Right cardiac atrium (tissue), 5 donors: ENCODE results near the gene RCAN2. TPM values are rescaled to one million over a fixed set of nuclear protein-coding genes. Genes with fewer than 3 reads are reported as not detected.
"Not testable (repeated sequence)": the region's sequence is repeated elsewhere in the genome, so short reads cannot be mapped to it uniquely, and the experiment has no call there.

ENCODE experiments used
- ATAC-seq, 2 donors: fragments of 200-7000 bp; cut with Tn5 transposase; one replicate each; pipeline versions ENCODE4 v1.8.0 to v1.9.1; 2020; ENCODE audit warnings: moderate library complexity in 2 of 2, mild to moderate bottlenecking in 1 of 2
- DNase-seq, 3 donors: peaks; one replicate each; pipeline ENCODE4 v3.0.0-alpha.2; 2020
- H3K27ac ChIP-seq: one replicate; pipeline ENCODE4 v1.5.1; 2013; ENCODE audit warnings: mild to moderate bottlenecking, low read length, control low read depth, moderate library complexity
- H3K27me3 ChIP-seq: one replicate; pipeline ENCODE4 v1.6.1; 2013; ENCODE audit not compliant: control insufficient read depth, insufficient read depth
- H3K4me1 ChIP-seq: one replicate; pipeline ENCODE4 v1.6.1; 2013; ENCODE audit warnings: low read length; ENCODE audit not compliant: control insufficient read depth, insufficient read depth
- H3K4me3 ChIP-seq: one replicate; pipeline ENCODE4 v1.5.1; 2013; ENCODE audit warnings: low read length, control low read depth
- H3K9me3 ChIP-seq: one replicate; pipeline ENCODE4 v1.6.1; 2013; ENCODE audit warnings: low read length; ENCODE audit not compliant: control insufficient read depth
- WGBS: extraction: QIAGEN DNeasy Blood & Tissue Kit; methylation state at CpG from one replicate; pipeline ENCODE4 v1.1.7; 2013; 5-methylcytosine and 5-hydroxymethylcytosine counted together
- intact Hi-C, 4 donors: fragments of 100-400 bp; cut with DNase I; formaldehyde crosslinking; loops; one replicate each; pipeline versions ENCODE4 v1.11.0 to v1.14.0; 2022 to 2023
- polyA plus RNA-seq: library from polyadenylated mRNA; stranded (reverse); fragments of 200-250 nt; gene quantifications from one replicate; pipeline ENCODE4 v1.2.3, GENCODE V29; 2013
- total RNA-seq, 4 donors: library from RNA; stranded (reverse); fragmentation: NEBNext Ultra II Directional; extraction: Animal tissue kit (Norgen Biotek cat#: 25700); gene quantifications; one replicate each; pipeline ENCODE4 v1.2.1, GENCODE V29; 2021
- donor health status: healthy with polysubstance abuse.
- donor health status: DM: no; HTN: yes; CAD: no.
- donor health status: DM: no; HTN: no; CAD: no.
- donor health status: DM: no; HTN: yes; CAD: no; lungs with severe emphysema.
- donor health status: DM: yes; HTN: yes; CAD: no.

Gene RCAN2
- total and polyA plus RNA-seq, 5 donors = 82.9 to 184 (median 127) TPM

- no peaks in the 10 kb centered on the region for H3K9me3 ChIP-seq
- H3K27ac ChIP-seq = no peak overlapping the region
- no peak overlapping the region for H3K4me3 ChIP-seq
- intact Hi-C loops = loop anchor here in 3 of 4 donors (5.0 kb wide), 3 partner anchors 175 to 315 kb away; no protein-coding TSS in a partner anchor
- H3K4me1 ChIP-seq = peaks cover 7% of the 10 kb centered on the region
- DNase-seq (no peak), ATAC-seq (no peak)
- no peaks in the 10 kb centered on the region for H3K27me3 ChIP-seq
- WGBS = 66% methylated on average over 3 of the region's 3 CpGs
These were observed 84.0 kb downstream of the RCAN2 start for GRCh38 chr6:46407246-46407645.

DNA sequence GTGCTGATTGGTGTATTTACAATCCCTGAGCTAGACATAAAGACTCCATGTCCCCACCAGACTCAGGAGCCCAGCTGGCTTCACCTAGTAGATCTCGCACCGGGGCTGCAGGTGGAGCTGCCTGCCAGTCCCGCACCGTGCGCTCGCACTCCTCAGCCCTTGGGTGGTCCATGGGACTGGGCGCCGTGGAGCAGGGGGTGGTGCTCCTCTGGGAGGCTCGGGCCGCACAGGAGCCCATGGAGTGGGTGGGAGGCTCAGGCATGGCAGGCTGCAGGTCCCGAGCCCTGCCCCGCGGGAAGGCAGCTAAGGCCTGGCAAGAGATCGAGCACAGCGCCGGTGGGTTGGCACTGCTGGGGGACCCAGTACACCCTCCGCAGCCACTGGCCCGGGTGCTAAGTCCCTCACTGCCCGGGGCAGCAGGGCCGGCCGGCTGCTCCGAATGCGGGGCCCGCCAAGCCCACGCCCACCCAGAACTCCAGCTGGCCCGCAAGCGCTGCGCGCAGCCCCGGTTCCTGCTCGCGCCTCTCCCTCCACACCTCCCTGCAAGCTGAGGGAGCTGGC is 85.5 kb downstream of the RCAN2 start:
- 96% methylated on average over 25 of the region's 32 CpGs for WGBS
- not testable (repeated sequence) for H3K4me1 ChIP-seq, ATAC-seq, H3K27me3 ChIP-seq, H3K9me3 ChIP-seq, H3K4me3 ChIP-seq, H3K27ac ChIP-seq
- intact Hi-C loops = loop anchor here in 3 of 4 donors (5.0 kb wide), 3 partner anchors 173 to 313 kb away; no protein-coding TSS in a partner anchor
- peak in 1 of 3 donors; percentile 46 for DNase-seq

DNA sequence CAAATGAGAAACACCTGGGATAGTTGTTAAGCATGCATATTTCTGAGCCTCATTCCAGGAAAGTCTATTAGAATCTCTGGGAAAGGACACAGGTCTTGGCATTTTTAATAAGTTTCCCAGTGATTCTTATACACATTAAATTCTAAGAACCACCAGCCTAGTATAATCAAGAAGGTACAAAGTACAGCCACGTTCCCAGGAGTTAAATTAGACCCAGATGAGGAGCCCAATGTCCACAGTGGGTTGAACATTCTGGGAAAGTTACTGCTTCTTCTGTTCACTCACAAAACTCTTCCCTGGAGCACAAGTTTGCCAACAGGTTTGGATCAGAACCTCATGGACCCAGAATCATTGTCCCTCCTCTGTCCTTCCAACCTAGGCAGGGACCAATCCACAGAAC is 90.4 kb downstream of the RCAN2 start:
- Histone ChIP-seq H3K9me3 (no peaks in the 10 kb centered on the region), H3K27ac (no peak overlapping the region), H3K27me3 (no peaks in the 10 kb centered on the region), H3K4me3 (no peak overlapping the region), H3K4me1 (no peaks in the 10 kb centered on the region)
- ATAC-seq = no peak
- intact Hi-C loops = no loop called here
- no peak for DNase-seq
- WGBS = 86% methylated on average over 1 of the region's 1 CpG

GRCh38 chr6:46395530-46395929 is 95.7 kb downstream of the RCAN2 start:
- no peaks in the 10 kb centered on the region for H3K9me3 ChIP-seq
- intact Hi-C loops = no loop called here
- no peaks in the 10 kb centered on the region for H3K27me3 ChIP-seq
- no peak overlapping the region for H3K27ac ChIP-seq
- ATAC-seq (no peak), DNase-seq (no peak)
- no peak overlapping the region for H3K4me3 ChIP-seq
- no peaks in the 10 kb centered on the region for H3K4me1 ChIP-seq
- 74% methylated on average over 4 of the region's 4 CpGs for WGBS

DNA sequence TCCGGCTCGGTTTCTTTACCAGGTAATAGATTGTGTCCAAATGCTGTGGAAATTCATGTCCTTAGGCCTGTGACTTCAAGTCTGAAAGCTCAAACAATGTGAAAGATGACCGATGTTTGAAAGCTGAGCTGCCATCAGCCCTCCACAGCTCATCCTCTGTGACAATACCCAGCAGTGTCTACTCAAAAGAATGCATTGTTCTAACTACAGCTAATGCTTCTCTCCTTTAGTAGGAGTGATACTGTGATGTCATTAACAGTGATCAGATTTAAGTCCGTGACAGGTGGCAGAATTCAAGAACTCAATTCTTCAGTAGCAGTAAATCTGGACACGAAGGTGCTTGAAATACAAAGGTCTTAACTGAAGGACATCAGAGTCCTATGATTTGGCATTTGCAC is 97.3 kb downstream of the RCAN2 start:
- Histone ChIP-seq H3K9me3 (no peaks in the 10 kb centered on the region), H3K27me3 (no peaks in the 10 kb centered on the region), H3K4me3 (no peak overlapping the region), H3K4me1 (no peaks in the 10 kb centered on the region), H3K27ac (no peak overlapping the region)
- ATAC-seq = no peak
- DNase-seq = no peak
- intact Hi-C loops = no loop called here
- WGBS = 80% methylated on average over 5 of the region's 5 CpGs

- Histone ChIP-seq H3K27ac (no peak overlapping the region), H3K4me3 (no peak overlapping the region), H3K27me3 (no peaks in the 10 kb centered on the region), H3K4me1 (no peaks in the 10 kb centered on the region), H3K9me3 (no peaks in the 10 kb centered on the region)
- intact Hi-C loops = no loop called here
- WGBS = 85% methylated on average over 2 of the region's 2 CpGs
- no peak for ATAC-seq
- no peak for DNase-seq
These were observed 97.9 kb downstream of the RCAN2 start for GRCh38 chr6:46393161-46393939.

DNA sequence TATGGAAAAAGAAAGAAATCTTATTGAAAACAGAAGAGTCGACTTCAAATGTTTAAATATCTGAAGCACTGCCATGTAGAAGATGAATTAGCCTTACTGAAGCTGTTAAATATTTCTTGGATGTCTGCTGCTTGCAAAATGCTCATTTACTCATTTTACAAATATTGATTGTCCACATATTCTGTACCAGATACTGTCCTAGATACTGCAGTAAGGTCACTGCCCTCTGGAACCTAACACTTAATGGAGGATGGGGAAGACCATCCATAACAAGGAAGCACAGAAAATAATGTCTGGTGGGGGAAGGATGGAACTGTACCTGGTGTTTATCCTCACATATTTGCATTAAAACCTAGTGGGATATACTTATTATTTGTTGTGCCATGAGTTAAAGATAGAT is 99.0 kb downstream of the RCAN2 start:
- Histone ChIP-seq H3K4me3 (no peak overlapping the region), H3K9me3 (no peaks in the 10 kb centered on the region), H3K4me1 (no peaks in the 10 kb centered on the region), H3K27me3 (no peaks in the 10 kb centered on the region), H3K27ac (no peak overlapping the region)
- ATAC-seq (no peak), DNase-seq (no peak)
- intact Hi-C loops = no loop called here
- WGBS = 81% methylated on average over 1 of the region's 1 CpG

GRCh38 chr6:46390153-46390876 is 100.9 kb downstream of the RCAN2 start:
- no peak for DNase-seq
- Histone ChIP-seq H3K27ac (no peak overlapping the region), H3K9me3 (no peaks in the 10 kb centered on the region), H3K4me3 (no peak overlapping the region), H3K27me3 (no peaks in the 10 kb centered on the region), H3K4me1 (no peaks in the 10 kb centered on the region)
- 87% methylated on average over 4 of the region's 4 CpGs for WGBS
- intact Hi-C loops = no loop called here
- ATAC-seq = no peak

- H3K4me3 ChIP-seq, H3K27me3 ChIP-seq, DNase-seq, H3K27ac ChIP-seq, ATAC-seq, H3K9me3 ChIP-seq, intact Hi-C loops, H3K4me1 ChIP-seq: not testable (repeated sequence)
- 98% methylated on average over 5 of the region's 5 CpGs for WGBS
These were observed 103.5 kb downstream of the RCAN2 start for GRCh38 chr6:46387728-46388127.

- WGBS = 73% methylated on average over 3 of the region's 3 CpGs
- intact Hi-C loops = no loop called here
- peaks cover 17% of the 10 kb centered on the region for H3K4me1 ChIP-seq
- no peaks in the 10 kb centered on the region for H3K9me3 ChIP-seq
- H3K4me3 ChIP-seq = no peak overlapping the region
- no peak for DNase-seq
- H3K27me3 ChIP-seq = no peaks in the 10 kb centered on the region
- H3K27ac ChIP-seq = no peak overlapping the region
- ATAC-seq = no peak
These were observed 109.7 kb downstream of the RCAN2 start for GRCh38 chr6:46381579-46381978.

- intact Hi-C loops = no loop called here
- no peak for ATAC-seq
- Histone ChIP-seq H3K27me3 (no peaks in the 10 kb centered on the region), H3K4me3 (no peak overlapping the region), H3K27ac (no peak overlapping the region), H3K4me1 (peaks cover 17% of the 10 kb centered on the region), H3K9me3 (no peaks in the 10 kb centered on the region)
- 54% methylated on average over 2 of the region's 2 CpGs for WGBS
- DNase-seq = no peak
These were observed 110.2 kb downstream of the RCAN2 start for GRCh38 chr6:46381057-46381456.
